Thymus (tissue), 14 donors: Measurements from ENCODE around the gene FAM240B. TPM values are rescaled to one million over a fixed set of nuclear protein-coding genes. Genes with fewer than 3 reads are reported as not detected.

Experiments
- DNase-seq, 9 donors: peaks; one replicate each; pipeline ENCODE4 v3.0.0-alpha.2; 2013; ENCODE audit warnings: low spot score in 9 of 9, low read depth in 6 of 9, missing footprints in 1 of 9
- H3K27ac ChIP-seq, 2 donors: one replicate each; pipeline ENCODE4 v1.5.1; 2013; ENCODE audit warnings: control low read depth in 1 of 2, low read depth in 1 of 2, low read length in 1 of 2, mild to moderate bottlenecking in 1 of 2, moderate library complexity in 1 of 2
- H3K27me3 ChIP-seq, 2 donors: one replicate each; pipeline ENCODE4 v1.5.1; 2013; ENCODE audit warnings: low read length in 1 of 2; ENCODE audit not compliant: control insufficient read depth in 2 of 2, insufficient read depth in 1 of 2
- H3K36me3 ChIP-seq, 2 donors: one replicate each; pipeline ENCODE4 v1.5.1; 2013; ENCODE audit warnings: low read length in 1 of 2, mild to moderate bottlenecking in 1 of 2, moderate library complexity in 1 of 2; ENCODE audit not compliant: control insufficient read depth in 2 of 2, insufficient read depth in 2 of 2
- H3K4me1 ChIP-seq, 2 donors: one replicate each; pipeline ENCODE4 v1.5.1; 2013; ENCODE audit warnings: low read length in 2 of 2; ENCODE audit not compliant: control insufficient read depth in 2 of 2, insufficient read depth in 2 of 2
- H3K4me3 ChIP-seq, 2 donors: one replicate each; pipeline ENCODE4 v1.5.1; 2013; ENCODE audit warnings: low read length in 2 of 2, control low read depth in 1 of 2, mild to moderate bottlenecking in 1 of 2
- H3K9me3 ChIP-seq, 2 donors: one replicate each; pipeline ENCODE4 v1.5.1; 2013; ENCODE audit warnings: low read length in 1 of 2, mild to moderate bottlenecking in 1 of 2; ENCODE audit not compliant: control insufficient read depth in 2 of 2, insufficient read depth in 1 of 2
- WGBS: extraction: QIAGEN DNeasy Blood & Tissue Kit; methylation state at CpG from one replicate; pipeline ENCODE4 v1.1.7; 2013; 5-methylcytosine and 5-hydroxymethylcytosine counted together
- long read RNA-seq, 10 donors: transcript quantifications; one replicate each; lab custom pipeline, GENCODE V29; 2026
- polyA plus RNA-seq: library from polyadenylated mRNA; stranded (reverse); fragments of 200-250 nt; gene quantifications from one replicate; pipeline ENCODE4 v1.2.3, GENCODE V29; 2013
- total RNA-seq: library from RNA; stranded (reverse); fragments of 120-200 nt; gene quantifications from one replicate; pipeline ENCODE4 v1.2.4, GENCODE V29; 2013
- donor health status: healthy.

The FAM240B gene
- total RNA-seq: not detected
- polyA plus RNA-seq: 0.16 TPM
- long read RNA-seq, donor 1: 0 reads
- long read RNA-seq, donor 2: 0 reads
- long read RNA-seq, donor 3: 0 reads
- long read RNA-seq, donor 4: 0 reads
- long read RNA-seq, donor 5: 0 reads
- long read RNA-seq, donor 6: 0 reads
- long read RNA-seq, donor 7: 0 reads
- long read RNA-seq, donor 8: 0 reads
- long read RNA-seq, donor 9: 0 reads
- long read RNA-seq, donor 10: 0 reads

DNA sequence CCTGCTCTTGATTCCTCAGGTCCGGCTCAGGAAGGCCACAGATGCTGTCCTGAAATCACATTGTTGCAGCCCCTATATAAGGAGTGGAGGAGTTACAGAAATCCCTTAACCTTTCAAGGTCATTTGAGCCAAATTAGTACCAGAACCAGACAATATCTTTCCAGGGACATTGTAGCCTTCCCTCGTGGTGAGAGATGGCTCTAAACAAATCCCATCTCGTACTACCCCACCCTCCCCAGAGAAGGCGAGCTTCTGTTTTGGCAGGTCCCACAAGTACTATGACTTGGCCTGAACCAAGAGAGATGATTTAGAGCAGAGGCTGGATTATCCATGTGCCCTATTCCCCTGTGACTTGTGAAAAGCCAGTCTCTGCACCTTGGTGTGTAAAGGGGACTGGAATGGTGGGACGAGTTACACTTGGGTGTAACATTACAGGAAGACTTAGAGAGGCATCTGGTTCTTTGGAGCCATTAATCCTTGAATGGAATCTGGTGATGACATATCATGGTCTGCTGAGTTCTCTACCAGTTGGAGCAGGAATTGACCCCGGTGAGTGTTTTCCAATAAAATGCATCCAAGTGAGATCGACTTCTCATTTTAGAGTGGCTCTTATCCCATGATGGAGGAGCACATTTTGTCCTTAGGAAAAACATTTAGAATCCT is at the start of gene FAM240B:
Gene FAM240B (minus strand): TSS at position 51 of the 663 bp plus-strand sequence. CDS start 16,134 bp downstream, outside the sequence.
- Histone ChIP-seq H3K27me3 (no peaks in the 10 kb centered on the region), H3K9me3 (no peaks in the 10 kb centered on the region), H3K4me1 (no peaks in the 10 kb centered on the region), H3K36me3 (no peaks in the 10 kb centered on the region), H3K27ac (no peak within 1 kb of the TSS), H3K4me3 (no peak within 1 kb of the TSS)
- DNase-seq: no peak
- WGBS: 77% methylated on average over 7 of the region's 7 CpGs

DNA sequence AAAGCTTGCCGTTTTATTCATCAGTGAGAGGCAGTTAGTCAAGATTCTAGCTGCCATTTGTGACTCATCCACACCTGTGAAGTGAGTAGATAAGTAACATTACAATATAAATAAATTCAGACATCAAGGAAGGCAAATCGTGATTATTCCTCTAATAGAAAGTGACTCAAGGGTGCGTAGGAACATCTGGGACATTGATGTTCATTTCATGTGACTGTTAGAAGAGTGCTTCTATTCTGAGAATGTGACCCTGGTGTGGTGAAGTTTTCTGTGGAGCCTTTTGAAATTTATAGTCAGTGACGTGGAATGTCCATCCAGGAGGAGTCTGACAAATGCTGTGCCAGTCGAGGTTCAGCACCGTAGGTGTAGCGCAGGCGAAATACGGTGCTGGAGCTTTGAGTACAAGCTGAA is 48.4 kb upstream of the FAM240B start:
- no peaks in the 10 kb centered on the region for H3K9me3 ChIP-seq
- H3K27me3 ChIP-seq: no peaks in the 10 kb centered on the region
- H3K36me3 ChIP-seq: no peaks in the 10 kb centered on the region
- 96% methylated on average over 9 of the region's 9 CpGs for WGBS
- no peaks in the 10 kb centered on the region for H3K4me1 ChIP-seq
- H3K4me3 ChIP-seq: no peak overlapping the region
- DNase-seq: no peak
- H3K27ac ChIP-seq: no peak overlapping the region

DNA sequence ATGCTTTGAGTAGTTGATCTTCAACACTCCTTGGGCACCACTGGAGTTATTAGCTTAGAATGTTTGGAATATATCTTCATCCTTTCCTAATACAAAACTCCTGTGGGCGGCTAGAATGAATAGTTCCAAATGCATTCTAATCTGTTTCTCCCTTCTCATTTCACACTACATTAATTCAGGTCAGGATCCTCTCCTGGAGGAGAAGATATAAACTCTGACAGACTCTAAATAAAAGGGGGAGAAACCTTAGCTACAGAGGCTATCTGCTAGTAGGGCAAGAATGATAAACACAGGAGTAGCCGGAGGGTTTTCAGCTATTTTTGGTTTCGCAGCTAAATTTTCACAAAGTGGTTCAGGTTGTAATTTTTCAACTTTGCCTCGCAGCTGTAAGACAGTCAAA is 45.2 kb upstream of the FAM240B start:
- Histone ChIP-seq H3K4me1 (no peaks in the 10 kb centered on the region), H3K36me3 (no peaks in the 10 kb centered on the region), H3K9me3 (no peaks in the 10 kb centered on the region), H3K4me3 (no peak overlapping the region), H3K27ac (no peak overlapping the region), H3K27me3 (no peaks in the 10 kb centered on the region)
- 97% methylated on average over 4 of the region's 4 CpGs for whole genome bisulfite sequencing
- DNase-seq: no peak

DNA sequence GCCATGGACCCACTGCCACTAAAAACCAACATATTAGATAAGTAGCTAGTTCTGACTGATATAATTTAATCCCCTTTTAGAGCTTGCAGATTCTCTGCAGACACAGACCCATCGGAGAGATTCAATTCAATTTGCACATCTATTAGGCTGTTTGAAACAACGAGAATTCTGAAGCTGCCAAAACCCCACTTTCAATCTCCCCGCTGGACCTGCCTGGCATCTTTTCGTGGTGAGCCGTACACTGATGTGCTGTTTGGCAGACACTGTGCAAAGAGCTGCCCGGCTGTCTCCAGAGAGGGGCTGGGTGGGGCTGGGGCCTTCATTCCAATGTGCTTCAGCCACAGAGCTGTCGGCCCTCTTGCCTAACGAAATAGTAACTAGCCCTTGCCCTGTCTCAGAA is 42.1 kb upstream of the FAM240B start:
- Histone ChIP-seq H3K4me1 (no peaks in the 10 kb centered on the region), H3K9me3 (no peaks in the 10 kb centered on the region), H3K36me3 (no peaks in the 10 kb centered on the region), H3K27ac (no peak overlapping the region), H3K4me3 (no peak overlapping the region), H3K27me3 (no peaks in the 10 kb centered on the region)
- WGBS: 75% methylated on average over 8 of the region's 8 CpGs
- no peak for DNase-seq

DNA sequence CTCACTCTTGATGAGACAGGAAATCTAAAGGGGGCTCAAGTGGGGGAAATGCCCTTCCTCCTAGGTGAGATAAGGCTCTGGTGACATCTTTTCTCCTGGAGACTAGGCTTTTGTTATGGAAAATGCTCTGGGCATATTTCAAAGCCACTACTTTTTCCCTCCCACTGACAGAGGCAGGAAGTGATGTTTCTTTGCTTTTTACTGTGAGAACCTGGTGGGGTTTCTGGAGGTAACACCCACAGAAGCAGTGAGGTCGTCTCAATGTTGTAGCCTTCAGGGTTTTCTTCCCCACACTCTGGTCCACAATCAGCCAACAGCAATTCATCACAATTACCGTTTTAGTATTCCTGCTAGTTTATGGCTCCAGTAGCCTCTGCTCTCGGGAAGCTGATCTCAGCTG is 41.4 kb upstream of the FAM240B start:
- WGBS: 22% methylated on average over 3 of the region's 3 CpGs
- Histone ChIP-seq H3K4me3 (no peak overlapping the region), H3K9me3 (no peaks in the 10 kb centered on the region)

DNA sequence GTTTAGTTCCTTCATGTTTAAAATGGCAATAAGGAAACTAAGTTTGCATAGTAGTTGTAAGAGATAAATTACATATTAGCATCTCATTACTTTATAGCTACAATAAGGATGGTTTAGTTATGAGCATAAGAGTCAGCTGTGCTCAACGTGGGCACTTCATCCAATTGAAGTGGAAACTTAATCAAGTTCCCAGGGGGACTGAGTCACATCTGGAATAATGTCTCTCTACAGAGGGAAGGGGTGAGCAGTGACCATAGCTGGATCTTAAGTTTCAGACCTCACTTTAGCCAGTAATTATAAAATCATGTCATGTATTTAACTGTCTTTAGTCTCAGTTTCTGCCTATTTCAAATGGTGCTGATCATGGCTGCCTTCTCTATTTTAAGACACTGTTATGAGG is 36.8 kb upstream of the FAM240B start:
- no peaks in the 10 kb centered on the region for H3K9me3 ChIP-seq
- WGBS: 68% methylated on average over 1 of the region's 1 CpG
- H3K4me1 ChIP-seq: no peaks in the 10 kb centered on the region
- H3K36me3 ChIP-seq: no peaks in the 10 kb centered on the region
- no peak overlapping the region for H3K27ac ChIP-seq
- H3K27me3 ChIP-seq: no peaks in the 10 kb centered on the region
- no peak for DNase-seq
- H3K4me3 ChIP-seq: no peak overlapping the region

More for the DNA sequence above, 41.4 kb upstream of the FAM240B start:
- Histone ChIP-seq H3K27ac (no peak overlapping the region), H3K36me3 (no peaks in the 10 kb centered on the region), H3K27me3 (no peaks in the 10 kb centered on the region), H3K4me1 (no peaks in the 10 kb centered on the region)
- DNase-seq: no peak

DNA sequence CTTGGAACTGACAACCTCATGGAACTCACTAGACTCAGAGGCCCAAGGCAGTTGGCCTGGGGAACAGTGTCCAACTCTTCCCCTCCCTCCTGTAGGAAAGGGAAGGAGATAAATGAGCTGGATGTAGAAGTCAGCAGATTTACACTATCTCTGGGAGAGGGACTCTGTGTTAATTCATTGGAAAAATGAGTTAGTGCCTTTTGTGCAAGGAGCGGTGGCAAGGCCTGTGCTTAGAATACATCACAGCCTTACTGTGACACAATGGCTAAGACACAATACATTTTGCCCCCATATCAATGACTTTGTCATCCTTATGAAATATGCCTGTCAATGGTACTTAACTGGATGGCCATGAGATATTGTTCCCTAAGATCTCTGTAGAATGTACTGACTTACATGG is 28.0 kb upstream of the FAM240B start:
- H3K27me3 ChIP-seq: no peaks in the 10 kb centered on the region
- whole genome bisulfite sequencing: 98% methylated on average over 1 of the region's 1 CpG

DNA sequence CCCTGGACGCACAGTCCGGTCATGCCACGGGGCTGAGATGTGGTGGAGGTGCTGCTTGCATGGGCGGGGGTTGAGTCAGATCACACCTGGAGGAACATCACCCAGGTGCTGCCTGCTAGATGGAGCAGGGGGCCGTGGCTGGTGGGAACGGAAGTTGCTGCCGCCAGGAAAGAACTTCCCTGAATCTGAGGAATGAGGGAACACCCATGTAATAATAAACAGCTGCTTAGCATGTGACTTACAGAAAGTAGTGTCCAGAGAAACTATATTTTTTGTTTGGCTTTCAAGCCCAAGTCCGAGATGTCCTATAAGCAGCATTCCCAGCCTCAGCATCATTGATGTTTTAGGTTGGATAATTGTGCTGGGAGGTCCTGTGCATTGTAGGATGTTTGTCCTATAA is 27.1 kb upstream of the FAM240B start:
- no peak overlapping the region for H3K27ac ChIP-seq
- WGBS: 88% methylated on average over 8 of the region's 8 CpGs
- DNase-seq: no peak
- H3K4me3 ChIP-seq: no peak overlapping the region
- H3K4me1 ChIP-seq: no peaks in the 10 kb centered on the region
- H3K36me3 ChIP-seq: no peaks in the 10 kb centered on the region
- H3K27me3 ChIP-seq: no peaks in the 10 kb centered on the region
- H3K9me3 ChIP-seq: no peaks in the 10 kb centered on the region

More for the DNA sequence above, 28.0 kb upstream of the FAM240B start:
- Histone ChIP-seq H3K9me3 (no peaks in the 10 kb centered on the region), H3K36me3 (no peaks in the 10 kb centered on the region), H3K27ac (no peak overlapping the region), H3K4me3 (no peak overlapping the region), H3K4me1 (no peaks in the 10 kb centered on the region)
- DNase-seq: no peak

DNA sequence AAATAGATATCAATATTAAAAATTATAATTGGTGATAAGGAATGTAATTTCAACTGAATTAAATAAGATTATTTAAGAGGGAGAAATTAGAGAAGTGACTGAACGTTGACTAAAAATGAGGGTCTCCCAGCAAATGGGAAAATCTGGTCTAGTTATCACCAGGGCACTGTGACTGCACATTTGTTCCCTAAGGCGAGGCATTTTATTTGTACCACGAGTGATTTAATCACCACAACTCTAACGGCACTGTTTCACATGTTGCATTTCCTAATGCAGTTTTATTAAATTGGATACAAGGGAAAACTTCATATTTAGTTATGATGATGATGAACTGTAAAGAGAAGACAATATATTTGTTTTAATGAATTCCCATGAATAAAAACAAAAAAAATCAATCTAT is 26.4 kb upstream of the FAM240B start:
- no peak overlapping the region for H3K27ac ChIP-seq
- no peaks in the 10 kb centered on the region for H3K4me1 ChIP-seq
- no peaks in the 10 kb centered on the region for H3K36me3 ChIP-seq
- no peaks in the 10 kb centered on the region for H3K9me3 ChIP-seq
- WGBS: 82% methylated on average over 4 of the region's 4 CpGs
- H3K27me3 ChIP-seq: no peaks in the 10 kb centered on the region
- no peak for DNase-seq
- no peak overlapping the region for H3K4me3 ChIP-seq
